SK-N-SH (cell line): ENCODE data around the gene SMURF1. TPM values are rescaled to one million over a fixed set of nuclear protein-coding genes. Genes with fewer than 3 reads are reported as not detected.

Source experiments
- CTCF ChIA-PET: fragments of 300-600, 350-600 bp; formaldehyde crosslinking; extraction: SDS; loops from one replicate; lab custom pipeline; 2021; lab: Yijun Ruan, JAX
- POLR2A ChIA-PET: fragments of 350-600 bp; sonication (Branson Sonifier 250); formaldehyde crosslinking; extraction: SDS; loops from one replicate; lab custom pipeline; 2020; ENCODE audit warnings: antibody characterized with exemption, inconsistent platforms; lab: Yijun Ruan, JAX
- DNase-seq: peaks from one replicate; pipeline ENCODE4 v3.0.0; 2012
- H2AFZ ChIP-seq: fragments of 200-600 bp; sonication (generic); 2 replicates; pipeline ENCODE4 v1.8.1; 2016; ENCODE audit warnings: antibody characterized with exemption, mild to moderate bottlenecking, low read depth
- H3F3A ChIP-seq: fragments of 200-600 bp; sonication (generic); replicated peaks from 2 replicates; pipeline ENCODE3; 2016; ENCODE audit warnings: antibody characterized with exemption, mild to moderate bottlenecking; ENCODE audit not compliant: insufficient read depth
- H3K27ac ChIP-seq, 2 experiments: fragments of 200-500 bp in 1 of 2; fragments of 200-600 bp in 1 of 2; sonication (Bioruptor generic) in 1 of 2; sonication (generic), shearing (Covaris generic) in 1 of 2; 2 replicates each; pipeline versions ENCODE4 v1.5.1 to v1.6.1; 2014 to 2016; ENCODE audit warnings: low read depth in 2 of 2, inconsistent platforms in 1 of 2, low read length in 1 of 2, mild to moderate bottlenecking in 1 of 2, mixed read lengths in 1 of 2
- H3K27me3 ChIP-seq: fragments of 200-600 bp; sonication (generic), shearing (Covaris generic); 2 replicates; pipeline ENCODE4 v1.6.1; 2016; ENCODE audit warnings: mixed run types; ENCODE audit not compliant: insufficient read depth
- H3K36me3 ChIP-seq, 2 experiments: fragments of 200-500 bp in 1 of 2; fragments of 200-600 bp in 1 of 2; sonication (Bioruptor generic) in 1 of 2; sonication (generic) in 1 of 2; replicated peaks in 1 of 2; 2 replicates each; pipeline versions ENCODE3 to v1.5.1; 2014 to 2016; ENCODE audit warnings: low read length in 1 of 2, mild to moderate bottlenecking in 1 of 2; ENCODE audit not compliant: insufficient read depth in 2 of 2, control insufficient read depth in 1 of 2
- H3K4me1 ChIP-seq, 2 experiments: fragments of 200-500 bp in 1 of 2; fragments of 200-600 bp in 1 of 2; sonication (Bioruptor generic) in 1 of 2; sonication (generic), shearing (Covaris generic) in 1 of 2; 2 replicates each; pipeline versions ENCODE4 v1.5.1 to v1.6.1; 2014 to 2016; ENCODE audit warnings: low read depth in 1 of 2, low read length in 1 of 2, mixed run types in 1 of 2; ENCODE audit not compliant: insufficient read depth in 2 of 2, control insufficient read depth in 1 of 2
- H3K4me2 ChIP-seq: fragments of 200-600 bp; sonication (generic), shearing (Covaris generic); 2 replicates; pipeline ENCODE4 v1.6.1; 2017; ENCODE audit warnings: mixed run types
- H3K4me3 ChIP-seq, 2 experiments: fragments of 200-500 bp in 1 of 2; fragments of 200-600 bp in 1 of 2; sonication (Bioruptor generic) in 1 of 2; sonication (generic), shearing (Covaris generic) in 1 of 2; 2 replicates each; pipeline versions ENCODE4 v1.5.1 to v1.8.1; 2014 to 2016; ENCODE audit warnings: low read depth in 2 of 2, inconsistent platforms in 1 of 2, low read length in 1 of 2, mild to moderate bottlenecking in 1 of 2, mixed read lengths in 1 of 2, moderate library complexity in 1 of 2
- H3K79me2 ChIP-seq: fragments of 200-600 bp; sonication (generic); 2 replicates; pipeline ENCODE4 v1.8.1; 2017; ENCODE audit warnings: mild to moderate bottlenecking; ENCODE audit not compliant: insufficient read depth
- H3K9ac ChIP-seq: fragments of 200-600 bp; sonication (generic); 2 replicates; pipeline ENCODE4 v1.6.1; 2017; ENCODE audit warnings: mixed run types
- H3K9me2 ChIP-seq: fragments of 200-600 bp; sonication (generic); 2 replicates; pipeline ENCODE4 v1.6.1; 2017; ENCODE audit warnings: mixed run types
- H3K9me3 ChIP-seq: fragments of 200-600 bp; sonication (generic); 2 replicates; pipeline ENCODE4 v1.6.1; 2017; ENCODE audit warnings: mixed run types, mild to moderate bottlenecking, moderate library complexity
- H4K20me1 ChIP-seq: fragments of 200-600 bp; sonication (generic); 2 replicates; pipeline ENCODE4 v1.6.1; 2017; ENCODE audit warnings: mild to moderate bottlenecking, mixed run types; ENCODE audit not compliant: insufficient read depth
- EP300 ChIP-seq, 2 experiments: IDR thresholded peaks; 2 replicates each; pipeline versions ENCODE4 v1.4.0 to v1.6.1; 2012; ENCODE audit warnings: borderline replicate concordance in 1 of 2, low read depth in 1 of 2, low read length in 1 of 2
- FOXM1 ChIP-seq: IDR thresholded peaks from 2 replicates; pipeline ENCODE4 v1.4.0; 2012; ENCODE audit warnings: low read depth, mild to moderate bottlenecking
- MAX ChIP-seq: IDR thresholded peaks from 2 replicates; pipeline ENCODE4 v1.4.0; 2012; ENCODE audit warnings: low read depth
- MXI1 ChIP-seq: IDR thresholded peaks from 2 replicates; pipeline ENCODE4 v1.6.1; 2012; ENCODE audit warnings: mild to moderate bottlenecking, low read depth, low read length, improper control_type of control experiment
- NFIC ChIP-seq: IDR thresholded peaks from 2 replicates; pipeline ENCODE4 v1.4.0; 2012; ENCODE audit warnings: borderline replicate concordance
- NRF1 ChIP-seq: IDR thresholded peaks from 2 replicates; pipeline ENCODE4 v1.6.1; 2012; ENCODE audit warnings: low read depth, mild to moderate bottlenecking, low read length
- POLR2AphosphoS5 ChIP-seq: IDR thresholded peaks from 2 replicates; pipeline ENCODE4 v1.6.1; 2012; ENCODE audit warnings: low read depth, low read length
- RAD21 ChIP-seq: IDR thresholded peaks from 2 replicates; pipeline ENCODE4 v1.6.1; 2012; ENCODE audit warnings: mild to moderate bottlenecking, low read length
- RFX5 ChIP-seq: IDR thresholded peaks from 2 replicates; pipeline ENCODE4 v1.6.1; 2012; ENCODE audit warnings: mild to moderate bottlenecking, improper control_type of control experiment, low read length
- SIN3A ChIP-seq: IDR thresholded peaks from 2 replicates; pipeline ENCODE4 v1.6.1; 2012; ENCODE audit warnings: low read depth, mild to moderate bottlenecking, low read length, moderate library complexity, borderline replicate concordance
- SMC3 ChIP-seq: IDR thresholded peaks from 2 replicates; pipeline ENCODE4 v1.6.1; 2012; ENCODE audit warnings: low read depth, low read length, improper control_type of control experiment
- TAF1 ChIP-seq: IDR thresholded peaks from 2 replicates; pipeline ENCODE4 v1.6.1; 2012; ENCODE audit warnings: low read depth, mild to moderate bottlenecking, low read length, moderate library complexity, borderline replicate concordance
- TEAD4 ChIP-seq: IDR thresholded peaks from 2 replicates; pipeline ENCODE4 v1.4.0; 2012; ENCODE audit warnings: mild to moderate bottlenecking, borderline replicate concordance; ENCODE audit not compliant: insufficient read depth
- USF2 ChIP-seq: fragments of 150-350 bp; IDR thresholded peaks from 2 replicates; pipeline ENCODE4 v1.6.1; 2017; ENCODE audit warnings: antibody characterized with exemption, low read length, low read depth, borderline replicate concordance
- WGBS: methylation state at CpG from one replicate; pipeline ENCODE4 v1.1.6; 2017; ENCODE audit warnings: low lambda C conversion rate; 5-methylcytosine and 5-hydroxymethylcytosine counted together
- polyA plus RNA-seq, 3 experiments: library from polyadenylated mRNA; depleted of rRNA; stranded (reverse); fragments of >200 nt; gene quantifications; 2 replicates each; pipeline ENCODE4 v1.2.3, GENCODE V29; 2012

The SMURF1 gene
- 12.9 and 13.8 TPM in 2 replicates for polyA plus RNA-seq (2012; rRNA removed)
- 7.8 and 8.7 TPM in 2 replicates for polyA plus RNA-seq (2012; cell fraction: cytosol; rRNA removed)
- polyA plus RNA-seq (2012; cell fraction: nucleus; rRNA removed), result 31.5 and 34.0 TPM in 2 replicates

GRCh38 chr7:99143853-99144672 is at the start of gene SMURF1:
SMURF1 (minus strand) TSS chr7:99144108; CDS start chr7:99143780, 328 bp downstream.
- Histone ChIP-seq H3K9me2 (no peaks in the 10 kb centered on the region), H3K36me3 (peaks cover 5 to 9% of the 10 kb centered on the region in 2 experiments), H3K27me3 (no peaks in the 10 kb centered on the region), H3K4me1 (peaks cover 12 to 19% of the 10 kb centered on the region in 2 experiments), H2AFZ (peak within 1 kb of the TSS; percentile 94), H3K9ac (peak within 1 kb of the TSS; percentile 80), H3K79me2 (peaks cover 37% of the 10 kb centered on the region), H3K9me3 (no peaks in the 10 kb centered on the region), H3K27ac (peak within 1 kb of the TSS; percentile 74 to 82), H3K4me3 (peak within 1 kb of the TSS; percentile 69 to 79), H3F3A (peaks cover 25% of the 10 kb centered on the region), H4K20me1 (peaks cover 31% of the 10 kb centered on the region), H3K4me2 (peak within 1 kb of the TSS; percentile 90)
- ChIA-PET CTCF (interaction anchor here (0.8 to 1.7 kb wide), 4 partner anchors 11 to 104 kb away, joined by 3 to 6 read pairs (median 5); no protein-coding TSS in a partner anchor), POLR2A (interaction anchor here (1.2 kb wide), 1 partner anchor 263 kb away, joined by 3 read pairs; no protein-coding TSS in a partner anchor)
- 9% methylated on average over 8 of the region's 94 CpGs for WGBS
- peak; percentile 97 for DNase-seq
- TF ChIP-seq TEAD4, result no peak
- TF ChIP-seq RFX5, result no peak
- peak; percentile 91; the same call in 1 of the 2 replicates for TF ChIP-seq POLR2AphosphoS5
- 0 out of 2 replicates have a peak, but pooled peaks have one; percentile 2 for TF ChIP-seq RAD21
- peak; percentile 35; the same call in 1 of the 2 replicates for TF ChIP-seq TAF1
- TF ChIP-seq MXI1, result peak; percentile 77
- TF ChIP-seq NFIC, result no peak
- TF ChIP-seq NRF1, result peak; percentile 63
- TF ChIP-seq SIN3A, result no peak
- TF ChIP-seq MAX, result 0 out of 2 replicates have a peak, but pooled peaks have one; percentile 39
- no peak for TF ChIP-seq USF2
- TF ChIP-seq EP300 (IDR thresholded peaks at IDR 0.05; ENCODE audit: borderline replicate concordance in 1 of 2, low read depth in 1 of 2, low read length in 1 of 2), result 0 out of 4 replicates have a peak, but pooled peaks of 1 of the 2 experiments have one; percentile 21
- TF ChIP-seq SMC3, result no peak

- Histone ChIP-seq H3K4me3 (no peak overlapping the region), H3K4me2 (no peak overlapping the region), H3K79me2 (no peaks in the 10 kb centered on the region), H3K4me1 (no peaks in the 10 kb centered on the region), H4K20me1 (no peaks in the 10 kb centered on the region), H3K27ac (no peak overlapping the region), H3K9me2 (no peaks in the 10 kb centered on the region), H3F3A (no peaks in the 10 kb centered on the region), H2AFZ (no peak overlapping the region), H3K27me3 (no peaks in the 10 kb centered on the region), H3K9me3 (no peaks in the 10 kb centered on the region), H3K9ac (no peak overlapping the region), H3K36me3 (no peaks in the 10 kb centered on the region)
- 48% methylated on average over 5 of the region's 5 CpGs for WGBS
- ChIA-PET POLR2A (no interaction called here), CTCF (no interaction called here)
- no peak for TF ChIP-seq FOXM1
- TF ChIP-seq MAX, result no peak
- no peak for DNase-seq
Measured at GRCh38 chr7:99191869-99192596, 48.1 kb upstream of the SMURF1 start.
